ENCODE data around the gene CD4.
A peak's percentile ranks its signal among the peaks of the same experiment; 100 is the strongest.

Gene CD4

GRCh38 chr12:6750506-6750905 lies 38.8 kb upstream of the CD4 start:
- no peak for DNase-seq (ENCODE audit: low read depth)
- TF ChIP-seq, protein P1, sequence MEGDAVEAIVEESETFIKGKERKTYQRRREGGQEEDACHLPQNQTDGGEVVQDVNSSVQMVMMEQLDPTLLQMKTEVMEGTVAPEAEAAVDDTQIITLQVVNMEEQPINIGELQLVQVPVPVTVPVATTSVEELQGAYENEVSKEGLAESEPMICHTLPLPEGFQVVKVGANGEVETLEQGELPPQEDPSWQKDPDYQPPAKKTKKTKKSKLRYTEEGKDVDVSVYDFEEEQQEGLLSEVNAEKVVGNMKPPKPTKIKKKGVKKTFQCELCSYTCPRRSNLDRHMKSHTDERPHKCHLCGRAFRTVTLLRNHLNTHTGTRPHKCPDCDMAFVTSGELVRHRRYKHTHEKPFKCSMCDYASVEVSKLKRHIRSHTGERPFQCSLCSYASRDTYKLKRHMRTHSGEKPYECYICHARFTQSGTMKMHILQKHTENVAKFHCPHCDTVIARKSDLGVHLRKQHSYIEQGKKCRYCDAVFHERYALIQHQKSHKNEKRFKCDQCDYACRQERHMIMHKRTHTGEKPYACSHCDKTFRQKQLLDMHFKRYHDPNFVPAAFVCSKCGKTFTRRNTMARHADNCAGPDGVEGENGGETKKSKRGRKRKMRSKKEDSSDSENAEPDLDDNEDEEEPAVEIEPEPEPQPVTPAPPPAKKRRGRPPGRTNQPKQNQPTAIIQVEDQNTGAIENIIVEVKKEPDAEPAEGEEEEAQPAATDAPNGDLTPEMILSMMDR (IDR thresholded peaks at IDR 0.05; ENCODE audit: insufficient read depth, low read depth, low read length, missing control alignments), result no peak
- no peak overlapping the region for H3K4me3 ChIP-seq (ENCODE audit: low read depth, low read length)

- DNase-seq (ENCODE audit: low read depth), result no peak
- H3K4me3 ChIP-seq (ENCODE audit: low read depth, low read length), result peak overlapping the region; percentile 72
Observed at GRCh38 chr12:6751767-6752166, 37.6 kb upstream of the CD4 start.

GRCh38 chr12:6752167-6752920 lies 37.0 kb upstream of the CD4 start:
- H3K4me3 ChIP-seq (ENCODE audit: low read depth, low read length), result peak overlapping the region; percentile 72
- TF ChIP-seq, protein P1 (IDR thresholded peaks at IDR 0.05; ENCODE audit: insufficient read depth, low read depth, low read length, missing control alignments), result no peak
- DNase-seq (ENCODE audit: low read depth), result peak; percentile 46

More at GRCh38 chr12:6751767-6752166, 37.6 kb upstream of the CD4 start:
- TF ChIP-seq, protein P1 (IDR thresholded peaks at IDR 0.05; ENCODE audit: insufficient read depth, low read depth, low read length, missing control alignments), result no peak

DNA sequence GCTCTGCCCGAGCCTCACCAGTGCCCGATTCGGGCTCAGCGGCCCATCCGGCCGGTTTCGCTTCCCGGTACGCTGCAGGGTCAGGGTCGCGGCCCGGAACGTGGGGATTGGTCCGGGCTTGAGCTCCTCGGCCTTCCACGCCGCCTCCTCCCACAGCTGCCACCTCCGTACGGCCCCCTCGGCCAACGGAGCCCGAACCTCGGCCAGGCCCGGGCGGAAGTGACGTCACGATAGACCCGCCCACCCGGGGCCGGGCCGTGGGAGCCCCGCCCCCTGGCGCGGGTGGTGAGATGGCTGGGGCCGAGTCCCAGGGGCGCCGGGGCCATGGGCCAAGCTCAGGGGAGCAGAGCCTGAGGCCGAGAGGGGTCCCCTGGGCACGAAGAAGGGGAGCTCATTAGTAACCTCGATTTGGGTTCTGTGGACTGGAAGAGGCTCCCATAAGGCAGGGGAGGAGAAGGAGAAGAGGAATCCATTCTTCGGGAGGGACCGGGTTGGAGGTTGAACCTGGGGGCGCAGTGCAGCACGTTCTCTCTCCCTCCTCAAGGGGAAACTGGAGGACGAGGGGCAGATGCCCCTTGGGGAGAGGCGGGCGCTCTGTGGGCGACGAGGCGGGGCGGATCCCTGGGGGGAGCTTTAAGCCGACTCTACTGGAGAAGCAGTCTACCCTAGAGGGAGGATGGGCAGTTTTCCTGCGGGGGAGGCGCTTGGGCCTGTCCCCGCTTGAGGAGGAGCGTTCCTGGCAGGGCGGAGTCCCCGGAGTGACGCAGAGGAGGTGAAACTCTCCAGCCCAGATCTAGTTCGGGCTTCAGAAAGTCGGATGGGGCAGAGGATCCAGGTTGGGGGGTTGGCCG lies 36.2 kb upstream of the CD4 start, which contains the start of gene MLF2:
Gene MLF2 (minus strand): TSS at position 221 of the 851 bp plus-strand sequence. CDS start 807 bp downstream, outside the sequence.
- H3K4me3 ChIP-seq (ENCODE audit: low read depth, low read length), result peak within 1 kb of the TSS; percentile 72
- TF ChIP-seq, protein P1 (IDR thresholded peaks at IDR 0.05; ENCODE audit: insufficient read depth, low read depth, low read length, missing control alignments), result peak; percentile 0
- peak; percentile 98 for DNase-seq (ENCODE audit: low read depth)

- DNase-seq (ENCODE audit: low read depth), result no peak
- TF ChIP-seq, protein P1 (IDR thresholded peaks at IDR 0.05; ENCODE audit: insufficient read depth, low read depth, low read length, missing control alignments), result peak; percentile 94
- H3K4me3 ChIP-seq (ENCODE audit: low read depth, low read length), result no peak overlapping the region
Observed at GRCh38 chr12:6753772-6754356, 35.5 kb upstream of the CD4 start.

- no peak for DNase-seq (ENCODE audit: low read depth)
- no peak overlapping the region for H3K4me3 ChIP-seq (ENCODE audit: low read depth, low read length)
- TF ChIP-seq, protein P1 (IDR thresholded peaks at IDR 0.05; ENCODE audit: insufficient read depth, low read depth, low read length, missing control alignments), result no peak
Observed at GRCh38 chr12:6754411-6754810, 34.9 kb upstream of the CD4 start.
